ENCODE results near the gene IKZF5.

DNA sequence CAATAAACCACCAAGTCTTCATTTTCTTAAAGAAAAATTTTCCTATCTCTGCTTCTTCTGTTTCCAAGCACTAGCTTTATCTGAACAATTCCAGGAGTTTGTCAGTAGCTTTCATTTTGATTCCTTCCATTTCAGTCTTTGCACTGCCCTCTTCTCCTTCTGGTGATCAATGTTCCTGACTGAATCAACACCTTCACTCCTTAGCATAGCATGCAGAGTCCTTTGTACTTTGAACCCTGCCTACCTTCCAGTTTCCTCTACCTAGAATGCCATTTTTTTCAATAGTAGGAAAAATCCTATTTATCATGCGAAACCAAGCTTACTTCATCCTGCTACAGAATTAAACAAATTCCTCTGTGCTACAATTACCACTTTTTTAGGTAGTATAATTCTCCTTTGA is 52.7 kb downstream of the IKZF5 start:
- TF ChIP-seq REPIN1 (tag by site-specific recombination; IDR thresholded peaks at IDR 0.05; ENCODE audit: low read depth): no peak
- no peak for TF ChIP-seq CTCF (tag by site-specific recombination; IDR thresholded peaks at IDR 0.05)
- no peak for TF ChIP-seq ZNF701 (tag by site-specific recombination; IDR thresholded peaks at IDR 0.05)
- no peak for TF ChIP-seq ZNF341 (tag by site-specific recombination; IDR thresholded peaks at IDR 0.05; ENCODE audit: low read depth)
- TF ChIP-seq ZNF549 (tag by site-specific recombination; IDR thresholded peaks at IDR 0.05): no peak
- TF ChIP-seq, protein P1, sequence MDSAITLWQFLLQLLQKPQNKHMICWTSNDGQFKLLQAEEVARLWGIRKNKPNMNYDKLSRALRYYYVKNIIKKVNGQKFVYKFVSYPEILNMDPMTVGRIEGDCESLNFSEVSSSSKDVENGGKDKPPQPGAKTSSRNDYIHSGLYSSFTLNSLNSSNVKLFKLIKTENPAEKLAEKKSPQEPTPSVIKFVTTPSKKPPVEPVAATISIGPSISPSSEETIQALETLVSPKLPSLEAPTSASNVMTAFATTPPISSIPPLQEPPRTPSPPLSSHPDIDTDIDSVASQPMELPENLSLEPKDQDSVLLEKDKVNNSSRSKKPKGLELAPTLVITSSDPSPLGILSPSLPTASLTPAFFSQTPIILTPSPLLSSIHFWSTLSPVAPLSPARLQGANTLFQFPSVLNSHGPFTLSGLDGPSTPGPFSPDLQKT (IDR thresholded peaks at IDR 0.05; ENCODE audit: borderline replicate concordance, low read depth, low read length): no peak
- no peak for TF ChIP-seq ATF2 (tag by site-specific recombination; IDR thresholded peaks at IDR 0.05; ENCODE audit: low read depth)
- TF ChIP-seq GLI4 (tag by site-specific recombination; IDR thresholded peaks at IDR 0.05): no peak
- TF ChIP-seq ZNF639 (tag by site-specific recombination; IDR thresholded peaks at IDR 0.05): no peak
- TF ChIP-seq REST (tag by site-specific recombination; IDR thresholded peaks at IDR 0.05): no peak

Measured in HEK293 (cell line).